H9 (cell line): Measurements from ENCODE around the gene R3HCC1L. TPM values are rescaled to one million over a fixed set of nuclear protein-coding genes. Genes with fewer than 3 reads are reported as not detected.

Source experiments
- DNase-seq: peaks from one replicate; pipeline ENCODE4 v3.0.0-alpha.2; 2017
- H2AFZ ChIP-seq: one replicate; pipeline ENCODE4 v1.6.1; 2013; ENCODE audit warnings: mild to moderate bottlenecking, low read length, control low read depth, moderate library complexity
- H2AK5ac ChIP-seq: 2 replicates; pipeline ENCODE4 v1.6.1; 2013; ENCODE audit warnings: low read length, control low read depth, mixed read lengths; ENCODE audit not compliant: insufficient read length
- H2BK120ac ChIP-seq: one replicate; pipeline ENCODE4 v1.6.1; 2013; ENCODE audit warnings: low read depth, mild to moderate bottlenecking, low read length, control low read depth, inconsistent platforms; ENCODE audit not compliant: poor library complexity, severe bottlenecking
- H2BK12ac ChIP-seq: 2 replicates; pipeline ENCODE4 v1.6.1; 2013; ENCODE audit warnings: low read length, control low read depth, mixed read lengths, low read depth; ENCODE audit not compliant: insufficient read length
- H2BK15ac ChIP-seq: 2 replicates; pipeline ENCODE4 v1.6.1; 2013; ENCODE audit warnings: low read depth, low read length, control low read depth
- H2BK20ac ChIP-seq: one replicate; pipeline ENCODE4 v1.6.1; 2013; ENCODE audit warnings: low read depth, mild to moderate bottlenecking, low read length, control low read depth, inconsistent platforms; ENCODE audit not compliant: poor library complexity, severe bottlenecking
- H2BK5ac ChIP-seq: 2 replicates; pipeline ENCODE4 v1.6.1; 2013; ENCODE audit warnings: low read length, control low read depth, mixed read lengths; ENCODE audit not compliant: insufficient read length
- H3K14ac ChIP-seq: 2 replicates; pipeline ENCODE4 v1.6.1; 2013; ENCODE audit warnings: low read length, control low read depth; ENCODE audit not compliant: insufficient read depth
- H3K18ac ChIP-seq: 2 replicates; pipeline ENCODE4 v1.6.1; 2013; ENCODE audit warnings: low read depth, mild to moderate bottlenecking, mixed read lengths, low read length, control low read depth; ENCODE audit not compliant: insufficient read length
- H3K23ac ChIP-seq: 2 replicates; pipeline ENCODE4 v1.6.1; 2013; ENCODE audit warnings: low read length, control low read depth, mixed read lengths, low read depth; ENCODE audit not compliant: insufficient read length
- H3K23me2 ChIP-seq: 2 replicates; pipeline ENCODE4 v1.6.1; 2013; ENCODE audit warnings: low read depth, mild to moderate bottlenecking, mixed read lengths, low read length, control low read depth; ENCODE audit not compliant: insufficient read length, poor library complexity, severe bottlenecking
- H3K27ac ChIP-seq: 2 replicates; pipeline ENCODE4 v1.5.1; 2013; ENCODE audit warnings: low read length, control low read depth, mixed read lengths, low read depth; ENCODE audit not compliant: insufficient read length
- H3K27me3 ChIP-seq: 2 replicates; pipeline ENCODE4 v1.6.1; 2013; ENCODE audit warnings: low read length, control low read depth, inconsistent platforms; ENCODE audit not compliant: insufficient read depth
- H3K4ac ChIP-seq: 2 replicates; pipeline ENCODE4 v1.6.1; 2013; ENCODE audit warnings: low read depth, mild to moderate bottlenecking, control low read depth, inconsistent platforms, low read length, moderate library complexity
- H3K4me1 ChIP-seq: 2 replicates; pipeline ENCODE4 v1.6.1; 2013; ENCODE audit warnings: low read length, control low read depth, inconsistent platforms; ENCODE audit not compliant: insufficient read depth
- H3K4me2 ChIP-seq: 2 replicates; pipeline ENCODE4 v1.6.1; 2013; ENCODE audit warnings: low read length, control low read depth, mixed read lengths; ENCODE audit not compliant: insufficient read length, insufficient read depth
- H3K56ac ChIP-seq: 2 replicates; pipeline ENCODE4 v1.6.1; 2013; ENCODE audit warnings: low read depth, mild to moderate bottlenecking, mixed read lengths, low read length, control low read depth; ENCODE audit not compliant: insufficient read length
- H3K79me1 ChIP-seq: 2 replicates; pipeline ENCODE4 v1.6.1; 2013; ENCODE audit warnings: low read depth, mild to moderate bottlenecking, moderate library complexity, low read length, control low read depth, inconsistent platforms; ENCODE audit not compliant: insufficient read depth, poor library complexity, severe bottlenecking
- H3K79me2 ChIP-seq: 2 replicates; pipeline ENCODE4 v1.6.1; 2013; ENCODE audit warnings: low read length, control low read depth, inconsistent platforms; ENCODE audit not compliant: insufficient read depth
- H3K9ac ChIP-seq: 2 replicates; pipeline ENCODE4 v1.6.1; 2013; ENCODE audit warnings: low read length, control low read depth, mixed read lengths; ENCODE audit not compliant: insufficient read length; ENCODE audit errors: extremely low read depth
- H3K9me3 ChIP-seq: one replicate; pipeline ENCODE4 v1.6.1; 2013; ENCODE audit warnings: low read depth, low read length, inconsistent platforms; ENCODE audit not compliant: control insufficient read depth
- H3T11ph ChIP-seq: one replicate; pipeline ENCODE4 v1.6.1; 2013; ENCODE audit warnings: mild to moderate bottlenecking, low read length, control low read depth, inconsistent platforms
- H4K20me1 ChIP-seq: one replicate; pipeline ENCODE4 v1.6.1; 2013; ENCODE audit not compliant: control insufficient read depth, insufficient read length, insufficient read depth
- H4K5ac ChIP-seq: 2 replicates; pipeline ENCODE4 v1.6.1; 2013; ENCODE audit warnings: low read depth, mild to moderate bottlenecking, mixed read lengths, low read length, control low read depth; ENCODE audit not compliant: insufficient read length
- H4K8ac ChIP-seq: replicated peaks from 2 replicates; pipeline ENCODE4 v1.6.1; 2013; ENCODE audit warnings: low read length, control low read depth, mixed read lengths, low read depth; ENCODE audit not compliant: insufficient read length
- H4K91ac ChIP-seq: 2 replicates; pipeline ENCODE4 v1.6.1; 2013; ENCODE audit warnings: low read depth, mild to moderate bottlenecking, moderate library complexity, mixed read lengths, low read length, control low read depth; ENCODE audit not compliant: insufficient read length
- H3K27ac Mint-ChIP-seq, 3 experiments: 2 replicates in 2 of 3; 3 replicates in 1 of 3; pipeline ENCODE4 v1.8.0; 2020 to 2021; ENCODE audit warnings: mixed read lengths in 3 of 3, mild to moderate bottlenecking in 1 of 3, moderate library complexity in 1 of 3
- H3K27me3 Mint-ChIP-seq: 2 replicates; pipeline ENCODE4 v1.8.0; 2021; ENCODE audit warnings: low read depth, mild to moderate bottlenecking, moderate library complexity, mixed read lengths
- H3K36me3 Mint-ChIP-seq, 3 experiments: 2 replicates in 2 of 3; 3 replicates in 1 of 3; pipeline ENCODE4 v1.8.0; 2020 to 2021; ENCODE audit warnings: low read depth in 3 of 3, mixed read lengths in 3 of 3; ENCODE audit not compliant: insufficient read depth in 1 of 3
- H3K4me1 Mint-ChIP-seq, 2 experiments: 2 replicates each; pipeline ENCODE4 v1.8.0; 2020; ENCODE audit warnings: mixed read lengths in 2 of 2
- H3K4me3 Mint-ChIP-seq, 2 experiments: 2 replicates in 1 of 2; 3 replicates in 1 of 2; pipeline ENCODE4 v1.8.0; 2020 to 2021; ENCODE audit warnings: mild to moderate bottlenecking in 2 of 2, mixed read lengths in 2 of 2, moderate library complexity in 1 of 2
- H3K9me3 Mint-ChIP-seq, 2 experiments: 2 replicates in 1 of 2; 3 replicates in 1 of 2; pipeline ENCODE4 v1.8.0; 2020; ENCODE audit warnings: mild to moderate bottlenecking in 2 of 2, mixed read lengths in 2 of 2, moderate library complexity in 1 of 2
- WGBS: extraction: QIAGEN DNeasy Blood & Tissue Kit; methylation state at CpG from one replicate; pipeline ENCODE4 v1.1.7; 2013; ENCODE audit warnings: missing lambda C conversion rate, low lambda C conversion rate, mixed read lengths; ENCODE audit not compliant: insufficient read length; ENCODE audit errors: extremely low coverage; 5-methylcytosine and 5-hydroxymethylcytosine counted together
- total RNA-seq: library from RNA; stranded (reverse); gene quantifications from 2 replicates; pipeline ENCODE4 v1.2.1, GENCODE V29; 2021
- TF ChIP-seq, protein P1 (sequence below): fragments of 200-600 bp; sonication (generic); conservative IDR thresholded peaks from 3 replicates; pipeline ENCODE4 v1.8.0; 2021; ENCODE audit warnings: antibody characterized with exemption, mild to moderate bottlenecking

Gene R3HCC1L
- total RNA-seq, 1 experiment from 2014 or later: 18.5 TPM

- H3K56ac ChIP-seq: no peak overlapping the region
- Mint-ChIP-seq H3K4me1 (peaks cover 6% of the 10 kb centered on the region in 2 experiments; a peak in 2 of 4 replicates), H3K27me3 (peaks cover 4% of the 10 kb centered on the region), H3K4me3 (no peak overlapping the region), H3K27ac (no peak overlapping the region), H3K9me3 (no peaks in the 10 kb centered on the region; a peak in 2 of 5 replicates), H3K36me3 (no peaks in the 10 kb centered on the region)
- H3K23ac ChIP-seq: no peak overlapping the region
- no peak overlapping the region for H3K18ac ChIP-seq
- TF ChIP-seq, protein P1, sequence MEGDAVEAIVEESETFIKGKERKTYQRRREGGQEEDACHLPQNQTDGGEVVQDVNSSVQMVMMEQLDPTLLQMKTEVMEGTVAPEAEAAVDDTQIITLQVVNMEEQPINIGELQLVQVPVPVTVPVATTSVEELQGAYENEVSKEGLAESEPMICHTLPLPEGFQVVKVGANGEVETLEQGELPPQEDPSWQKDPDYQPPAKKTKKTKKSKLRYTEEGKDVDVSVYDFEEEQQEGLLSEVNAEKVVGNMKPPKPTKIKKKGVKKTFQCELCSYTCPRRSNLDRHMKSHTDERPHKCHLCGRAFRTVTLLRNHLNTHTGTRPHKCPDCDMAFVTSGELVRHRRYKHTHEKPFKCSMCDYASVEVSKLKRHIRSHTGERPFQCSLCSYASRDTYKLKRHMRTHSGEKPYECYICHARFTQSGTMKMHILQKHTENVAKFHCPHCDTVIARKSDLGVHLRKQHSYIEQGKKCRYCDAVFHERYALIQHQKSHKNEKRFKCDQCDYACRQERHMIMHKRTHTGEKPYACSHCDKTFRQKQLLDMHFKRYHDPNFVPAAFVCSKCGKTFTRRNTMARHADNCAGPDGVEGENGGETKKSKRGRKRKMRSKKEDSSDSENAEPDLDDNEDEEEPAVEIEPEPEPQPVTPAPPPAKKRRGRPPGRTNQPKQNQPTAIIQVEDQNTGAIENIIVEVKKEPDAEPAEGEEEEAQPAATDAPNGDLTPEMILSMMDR: no peak
- H2AK5ac ChIP-seq: no peak overlapping the region
- no peak overlapping the region for H3K9ac ChIP-seq
- H4K8ac ChIP-seq: no peak overlapping the region
- H2BK5ac ChIP-seq: no peak overlapping the region
- H2BK120ac ChIP-seq: no peak overlapping the region
- no peak overlapping the region for H2BK12ac ChIP-seq
- H2AFZ ChIP-seq: no peak overlapping the region
- no peak overlapping the region for H3K14ac ChIP-seq
- no peak overlapping the region for H3K4me2 ChIP-seq
- no peaks in the 10 kb centered on the region for H3K79me1 ChIP-seq
- H4K20me1 ChIP-seq: no peaks in the 10 kb centered on the region
- no peak overlapping the region for H3K4ac ChIP-seq
- H3K79me2 ChIP-seq: no peaks in the 10 kb centered on the region
- H4K5ac ChIP-seq: no peak overlapping the region
- H3K27me3 ChIP-seq: no peaks in the 10 kb centered on the region
- WGBS: no CpG with 5 or more reads among the region's 1 CpG
- H3T11ph ChIP-seq: no peak overlapping the region
- no peaks in the 10 kb centered on the region; the same call in 1 of the 2 replicates for H3K4me1 ChIP-seq
- no peak overlapping the region for H3K27ac ChIP-seq
- H3K23me2 ChIP-seq: no peaks in the 10 kb centered on the region
- no peak overlapping the region for H2BK15ac ChIP-seq
- H4K91ac ChIP-seq: no peak overlapping the region
- H2BK20ac ChIP-seq: no peak overlapping the region
- H3K9me3 ChIP-seq: no peaks in the 10 kb centered on the region
- no peak for DNase-seq
Observed at GRCh38 chr10:98106531-98106930, 27.9 kb upstream of the R3HCC1L start.
